HepG2 (cell line): ENCODE measurements around the gene EIF4G3. TPM values are rescaled to one million over a fixed set of nuclear protein-coding genes. Genes with fewer than 3 reads are reported as not detected.

Source experiments
- AGO1 ChIP-seq: fragments of 200-400 bp; formaldehyde crosslinking; IDR thresholded peaks from 2 replicates; pipeline ENCODE4 v1.6.1; 2017; ENCODE audit warnings: mild to moderate bottlenecking, low read depth, low read length, moderate library complexity; ENCODE audit not compliant: poor library complexity, severe bottlenecking
- ETV5 ChIP-seq: IDR thresholded peaks from 2 replicates; pipeline ENCODE4 v1.6.1; 2018; ENCODE audit warnings: missing biosample characterization, missing genetic modification reagents, inconsistent platforms, borderline replicate concordance
- GPN1 ChIP-seq: sonication (generic); formaldehyde crosslinking; IDR thresholded peaks from 2 replicates; pipeline ENCODE4 v1.5.1; 2020; ENCODE audit warnings: missing genetic modification reagents, borderline replicate concordance
- MEF2D ChIP-seq: sonication (generic); formaldehyde crosslinking; IDR thresholded peaks from 2 replicates; pipeline ENCODE4 v1.5.1; 2020; ENCODE audit warnings: mild to moderate bottlenecking, missing genetic modification reagents
- MLX ChIP-seq: IDR thresholded peaks from 2 replicates; pipeline ENCODE4 v1.6.1; 2016
- NKX3-1 ChIP-seq: sonication (generic); formaldehyde crosslinking; IDR thresholded peaks from 2 replicates; pipeline ENCODE4 v1.5.0; 2020; ENCODE audit warnings: missing genetic modification reagents
- PITX1 ChIP-seq: sonication (generic); formaldehyde crosslinking; IDR thresholded peaks from 2 replicates; pipeline ENCODE4 v1.5.1; 2020; ENCODE audit warnings: mild to moderate bottlenecking, missing genetic modification reagents
- POLR2A ChIP-seq, 2 experiments: IDR thresholded peaks; 2 replicates each; pipeline ENCODE4 v1.6.1; 2011; ENCODE audit warnings: low read depth in 2 of 2, low read length in 2 of 2, mild to moderate bottlenecking in 1 of 2, moderate library complexity in 1 of 2; ENCODE audit not compliant: insufficient read depth in 1 of 2
- RARG ChIP-seq: sonication (generic); formaldehyde crosslinking; IDR thresholded peaks from 2 replicates; pipeline ENCODE4 v1.4.0; 2020; ENCODE audit warnings: low read depth, mild to moderate bottlenecking, missing genetic modification reagents
- REL ChIP-seq: sonication (generic); formaldehyde crosslinking; conservative IDR thresholded peaks from 2 replicates; pipeline ENCODE4 v1.8.0; 2022; ENCODE audit warnings: mild to moderate bottlenecking, missing genetic modification reagents, moderate library complexity
- RELA ChIP-seq: sonication (generic); formaldehyde crosslinking; IDR thresholded peaks from 2 replicates; pipeline ENCODE4 v1.4.0; 2020; ENCODE audit warnings: missing genetic modification reagents
- SMAD1 ChIP-seq: sonication (generic); formaldehyde crosslinking; IDR thresholded peaks from 2 replicates; pipeline ENCODE4 v1.4.0; 2020; ENCODE audit warnings: missing genetic modification reagents, low read depth, mild to moderate bottlenecking, borderline replicate concordance
- SMYD3 ChIP-seq: sonication (generic); formaldehyde crosslinking; IDR thresholded peaks from 2 replicates; pipeline ENCODE4 v1.8.1; 2023; ENCODE audit warnings: mild to moderate bottlenecking, missing genetic modification reagents
- ZBTB20 ChIP-seq: sonication (generic); formaldehyde crosslinking; IDR thresholded peaks from 2 replicates; pipeline ENCODE4 v1.8.1; 2023; ENCODE audit warnings: missing genetic modification reagents, low read depth, mild to moderate bottlenecking, borderline replicate concordance
- ZFP82 ChIP-seq: sonication (generic); formaldehyde crosslinking; IDR thresholded peaks from 2 replicates; pipeline ENCODE4 v1.5.1; 2020; ENCODE audit warnings: mild to moderate bottlenecking, missing genetic modification reagents, borderline replicate concordance
- ZNF101 ChIP-seq: sonication (generic); formaldehyde crosslinking; IDR thresholded peaks from 2 replicates; pipeline ENCODE4 v1.4.0; 2020; ENCODE audit warnings: mild to moderate bottlenecking, low read depth, missing genetic modification reagents, borderline replicate concordance
- ZNF143 ChIP-seq: sonication (generic); formaldehyde crosslinking; IDR thresholded peaks from 2 replicates; pipeline ENCODE4 v1.4.0; 2020; ENCODE audit warnings: missing genetic modification reagents
- ZNF225 ChIP-seq: sonication (generic); formaldehyde crosslinking; IDR thresholded peaks from 2 replicates; pipeline ENCODE4 v1.4.0; 2020; ENCODE audit warnings: mild to moderate bottlenecking, missing genetic modification reagents
- ZNF432 ChIP-seq: sonication (generic); formaldehyde crosslinking; IDR thresholded peaks from 2 replicates; pipeline ENCODE4 v1.5.0; 2020; ENCODE audit warnings: missing genetic modification reagents, mild to moderate bottlenecking, borderline replicate concordance
- ZNF558 ChIP-seq: sonication (generic); formaldehyde crosslinking; IDR thresholded peaks from 2 replicates; pipeline ENCODE4 v1.9.0; 2022; ENCODE audit warnings: mild to moderate bottlenecking, missing genetic modification reagents, borderline replicate concordance
- polyA plus RNA-seq, 8 experiments: library from polyadenylated mRNA; depleted of rRNA in 3 of 8; stranded (reverse) in 7 of 8; unstranded in 1 of 8; fragments of >200 nt; fragmentation: Illumina TruSeq in 4 of 8; extraction: Trizol in 4 of 8; gene quantifications; 2 replicates each; pipeline versions ENCODE4 v1.2.1 to v1.2.3, GENCODE V29; 2011 to 2016; ENCODE audit warnings: low read depth in 4 of 8, missing spikeins in 1 of 8, mixed read lengths in 1 of 8; ENCODE audit not compliant: insufficient read depth in 1 of 8
- total RNA-seq, 5 experiments: library from RNA; depleted of rRNA; stranded (reverse); fragments of >200 nt; fragmentation: Illumina TruSeq; extraction: Trizol; gene quantifications; 2 replicates each; pipeline ENCODE4 v1.2.3, GENCODE V29; 2016; ENCODE audit warnings: low read depth in 1 of 5
- TF ChIP-seq, protein P1 (sequence below): sonication (generic); formaldehyde crosslinking; IDR thresholded peaks from 2 replicates; pipeline ENCODE4 v1.4.0; 2020; ENCODE audit warnings: missing genetic modification reagents
- TF ChIP-seq, protein P2 (sequence below): sonication (generic); formaldehyde crosslinking; IDR thresholded peaks from 2 replicates; pipeline ENCODE4 v1.5.1; 2020; ENCODE audit warnings: mild to moderate bottlenecking, missing genetic modification reagents

The EIF4G3 gene
- total and polyA plus RNA-seq, 2 of the 13 experiments (the other 11 are each of a cell fraction or from before 2014, with no cell fraction given) = 22.2 to 27.6 TPM

DNA sequence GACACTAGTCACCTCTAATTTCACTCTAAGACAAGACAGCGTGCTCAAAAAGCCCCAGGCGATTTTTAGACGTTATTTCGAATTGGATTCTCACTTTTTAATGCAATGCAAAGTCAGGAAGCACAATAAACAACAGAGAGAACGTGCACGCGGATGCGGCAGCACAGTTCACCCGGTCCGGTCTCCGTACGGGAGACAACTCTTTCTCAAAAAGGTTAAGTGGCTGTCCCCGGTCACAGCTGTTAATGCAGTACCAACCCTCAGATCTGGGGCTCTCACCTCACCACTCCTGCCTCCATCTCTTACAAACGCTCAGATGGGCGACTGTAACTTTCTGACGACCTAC lies 390.8 kb downstream of the EIF4G3 start (continued):
- TF ChIP-seq ETV5 (CRISPR knock-in tag) (no peak), ZFP82 (CRISPR knock-in tag) (no peak), POLR2A (IDR thresholded peaks at IDR 0.05; ENCODE audit: insufficient read depth in 1 of 2, low read depth in 2 of 2, low read length in 2 of 2) (no peak), ZNF225 (CRISPR knock-in tag) (no peak), NKX3-1 (0 out of 2 replicates have a peak, but pooled peaks have one; percentile 38), ZNF432 (CRISPR knock-in tag) (no peak), ZNF558 (CRISPR knock-in tag) (0 out of 2 replicates have a peak, but pooled peaks have one; percentile 34), RELA (CRISPR knock-in tag) (no peak), REL (CRISPR knock-in tag) (no peak), MEF2D (CRISPR knock-in tag) (peak; percentile 40; the same call in 1 of the 2 replicates), SMYD3 (CRISPR knock-in tag) (no peak), PITX1 (CRISPR knock-in tag) (no peak), ZNF143 (no peak), SMAD1 (CRISPR knock-in tag) (no peak), ZBTB20 (CRISPR knock-in tag) (no peak), AGO1 (no peak), GPN1 (CRISPR knock-in tag) (no peak), RARG (CRISPR knock-in tag) (no peak), MLX (CRISPR knock-in tag) (no peak), ZNF101 (CRISPR knock-in tag) (no peak)
- TF ChIP-seq, protein P1, sequence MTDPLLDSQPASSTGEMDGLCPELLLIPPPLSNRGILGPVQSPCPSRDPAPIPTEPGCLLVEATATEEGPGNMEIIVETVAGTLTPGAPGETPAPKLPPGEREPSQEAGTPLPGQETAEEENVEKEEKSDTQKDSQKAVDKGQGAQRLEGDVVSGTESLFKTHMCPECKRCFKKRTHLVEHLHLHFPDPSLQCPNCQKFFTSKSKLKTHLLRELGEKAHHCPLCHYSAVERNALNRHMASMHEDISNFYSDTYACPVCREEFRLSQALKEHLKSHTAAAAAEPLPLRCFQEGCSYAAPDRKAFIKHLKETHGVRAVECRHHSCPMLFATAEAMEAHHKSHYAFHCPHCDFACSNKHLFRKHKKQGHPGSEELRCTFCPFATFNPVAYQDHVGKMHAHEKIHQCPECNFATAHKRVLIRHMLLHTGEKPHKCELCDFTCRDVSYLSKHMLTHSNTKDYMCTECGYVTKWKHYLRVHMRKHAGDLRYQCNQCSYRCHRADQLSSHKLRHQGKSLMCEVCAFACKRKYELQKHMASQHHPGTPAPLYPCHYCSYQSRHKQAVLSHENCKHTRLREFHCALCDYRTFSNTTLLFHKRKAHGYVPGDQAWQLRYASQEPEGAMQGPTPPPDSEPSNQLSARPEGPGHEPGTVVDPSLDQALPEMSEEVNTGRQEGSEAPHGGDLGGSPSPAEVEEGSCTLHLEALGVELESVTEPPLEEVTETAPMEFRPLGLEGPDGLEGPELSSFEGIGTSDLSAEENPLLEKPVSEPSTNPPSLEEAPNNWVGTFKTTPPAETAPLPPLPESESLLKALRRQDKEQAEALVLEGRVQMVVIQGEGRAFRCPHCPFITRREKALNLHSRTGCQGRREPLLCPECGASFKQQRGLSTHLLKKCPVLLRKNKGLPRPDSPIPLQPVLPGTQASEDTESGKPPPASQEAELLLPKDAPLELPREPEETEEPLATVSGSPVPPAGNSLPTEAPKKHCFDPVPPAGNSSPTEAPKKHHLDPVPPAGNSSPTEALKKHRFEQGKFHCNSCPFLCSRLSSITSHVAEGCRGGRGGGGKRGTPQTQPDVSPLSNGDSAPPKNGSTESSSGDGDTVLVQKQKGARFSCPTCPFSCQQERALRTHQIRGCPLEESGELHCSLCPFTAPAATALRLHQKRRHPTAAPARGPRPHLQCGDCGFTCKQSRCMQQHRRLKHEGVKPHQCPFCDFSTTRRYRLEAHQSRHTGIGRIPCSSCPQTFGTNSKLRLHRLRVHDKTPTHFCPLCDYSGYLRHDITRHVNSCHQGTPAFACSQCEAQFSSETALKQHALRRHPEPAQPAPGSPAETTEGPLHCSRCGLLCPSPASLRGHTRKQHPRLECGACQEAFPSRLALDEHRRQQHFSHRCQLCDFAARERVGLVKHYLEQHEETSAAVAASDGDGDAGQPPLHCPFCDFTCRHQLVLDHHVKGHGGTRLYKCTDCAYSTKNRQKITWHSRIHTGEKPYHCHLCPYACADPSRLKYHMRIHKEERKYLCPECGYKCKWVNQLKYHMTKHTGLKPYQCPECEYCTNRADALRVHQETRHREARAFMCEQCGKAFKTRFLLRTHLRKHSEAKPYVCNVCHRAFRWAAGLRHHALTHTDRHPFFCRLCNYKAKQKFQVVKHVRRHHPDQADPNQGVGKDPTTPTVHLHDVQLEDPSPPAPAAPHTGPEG = no peak
- TF ChIP-seq, protein P2, sequence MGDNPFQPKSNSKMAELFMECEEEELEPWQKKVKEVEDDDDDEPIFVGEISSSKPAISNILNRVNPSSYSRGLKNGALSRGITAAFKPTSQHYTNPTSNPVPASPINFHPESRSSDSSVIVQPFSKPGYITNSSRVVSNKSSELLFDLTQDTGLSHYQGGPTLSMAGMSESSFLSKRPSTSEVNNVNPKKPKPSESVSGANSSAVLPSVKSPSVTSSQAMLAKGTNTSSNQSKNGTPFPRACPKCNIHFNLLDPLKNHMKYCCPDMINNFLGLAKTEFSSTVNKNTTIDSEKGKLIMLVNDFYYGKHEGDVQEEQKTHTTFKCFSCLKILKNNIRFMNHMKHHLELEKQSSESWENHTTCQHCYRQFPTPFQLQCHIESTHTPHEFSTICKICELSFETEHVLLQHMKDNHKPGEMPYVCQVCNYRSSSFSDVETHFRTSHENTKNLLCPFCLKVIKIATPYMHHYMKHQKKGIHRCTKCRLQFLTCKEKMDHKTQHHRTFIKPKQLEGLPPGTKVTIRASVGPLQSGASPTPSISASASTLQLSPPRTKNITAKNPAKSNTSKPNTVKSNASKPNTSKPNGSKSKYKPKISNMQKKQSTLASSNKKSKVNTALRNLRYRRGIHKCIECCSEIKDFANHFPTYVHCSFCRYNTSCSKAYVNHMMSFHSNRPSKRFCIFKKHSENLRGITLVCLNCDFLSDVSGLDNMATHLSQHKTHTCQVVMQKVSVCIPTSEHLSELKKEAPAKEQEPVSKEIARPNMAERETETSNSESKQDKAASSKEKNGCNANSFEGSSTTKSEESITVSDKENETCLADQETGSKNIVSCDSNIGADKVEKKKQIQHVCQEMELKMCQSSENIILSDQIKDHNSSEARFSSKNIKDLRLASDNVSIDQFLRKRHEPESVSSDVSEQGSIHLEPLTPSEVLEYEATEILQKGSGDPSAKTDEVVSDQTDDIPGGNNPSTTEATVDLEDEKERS (CRISPR knock-in tag) = no peak
